Heart left ventricle (tissue), 13 donors: ENCODE results near the gene GOSR2.

ENCODE experiments used
- CTCF ChIP-seq, 12 donors: fragments of 200-600 bp; sonication (generic) in 4 of 12; IDR thresholded peaks; one replicate each; pipeline versions ENCODE4 v1.5.0 to v1.8.0; 2018 to 2022; ENCODE audit warnings: antibody characterized with exemption in 12 of 12, mild to moderate bottlenecking in 5 of 12
- POLR2A ChIP-seq, 2 donors: fragments of 450-650 bp; IDR thresholded peaks; one replicate each; pipeline ENCODE4 v1.6.1; 2017; ENCODE audit warnings: antibody characterized with exemption in 2 of 2, mild to moderate bottlenecking in 2 of 2, moderate library complexity in 2 of 2
- donor health status: ischemic (EF 13 %, LVEDD 7.1; RV severe dilation, severe dysfunction).
- donor health status: DM: no; HTN: yes; CAD: no.
- donor health status: DM: no; HTN: no; CAD: no.
- donor health status: ischemic (EF 25% LVEDD 6.9; RV normal size, moderate dysfunction).
- donor health status: ischemic (EF 25% LVEDD 5.7; RV mildly dilated, moderate dysfunction).
- donor health status: ischemic (EF 35%, LVEDD 5.7; RV mildly dilated, moderate dysfunction).
- donor health status: nonischemic (EF 11% LVEDD 7.7; RV severe dilation, severe dysfunction).
- donor health status: DM: yes; HTN: yes; CAD: no.
- donor health status: PGD.
- donor health status: ischemic (EF 29% LVEDD 5.4; RV normal size, mild dysfunction).
- donor health status: nonischemic (EF 23%, LVEDD 6.1; RV moderate dilation, normal function).

DNA sequence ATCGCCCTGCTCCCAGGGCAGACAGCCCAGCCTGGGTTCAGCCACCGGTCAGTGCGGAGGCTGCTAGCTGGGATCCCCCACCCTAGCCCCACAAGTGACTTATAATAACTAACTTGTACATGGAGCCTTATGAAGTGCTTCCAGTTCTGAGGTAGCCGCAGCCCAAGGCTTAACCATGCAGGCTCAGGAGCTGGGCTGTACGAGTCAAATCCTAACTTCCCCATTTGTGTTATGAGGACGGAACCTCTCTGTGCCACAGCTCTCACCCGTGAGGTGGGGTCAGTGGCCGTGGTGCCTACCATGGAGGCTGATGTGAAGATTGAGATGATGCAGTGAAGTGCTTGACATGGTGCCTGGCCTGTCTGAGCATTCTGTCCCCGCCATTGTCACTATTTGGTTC lies 27.8 kb upstream of the GOSR2 start:
- no peak for TF ChIP-seq CTCF (IDR thresholded peaks at IDR 0.05)
- no peak for TF ChIP-seq POLR2A (IDR thresholded peaks at IDR 0.05)
